Stimulated activated CD8-positive, alpha-beta memory T cell treated with anti-CD3 and anti-CD28 coated beads, Interleukin-4, amount 100 ng/mL, for 24 hours (primary cell): Measurements from ENCODE around the gene TBC1D19.
"Not testable (repeated sequence)": the region's sequence is repeated elsewhere in the genome, so short reads cannot be mapped to it uniquely, and the experiment has no call there.

Experiments
- DNase-seq: peaks from one replicate; pipeline ENCODE4 v3.0.0-alpha.2; 2020; ENCODE audit warnings: low read depth

Gene TBC1D19

DNA sequence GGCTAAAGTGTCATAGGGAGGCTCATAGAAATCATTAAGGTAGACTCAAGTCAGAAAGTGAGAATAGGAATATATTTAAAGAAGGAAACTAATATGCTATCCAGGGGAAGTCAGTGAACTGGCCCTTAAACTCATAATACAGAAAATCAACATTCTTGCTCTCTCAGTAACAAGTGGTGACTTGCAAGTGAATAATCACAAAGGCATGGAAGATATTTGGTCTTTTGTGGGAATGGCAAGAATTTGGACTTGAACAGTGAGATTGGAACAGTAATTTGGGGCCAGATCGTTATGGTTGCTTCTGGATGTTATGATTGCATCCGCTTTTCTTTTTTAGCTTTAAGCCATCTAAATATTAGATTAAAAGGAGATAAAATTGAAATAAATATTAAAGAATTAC, 103.8 kb downstream of the TBC1D19 start:
- DNase-seq: no peak

GRCh38 chr4:26690506-26690905, 106.6 kb downstream of the TBC1D19 start:
- DNase-seq: no peak

- DNase-seq: no peak
Observed at GRCh38 chr4:26692014-26692726, 108.3 kb downstream of the TBC1D19 start.

GRCh38 chr4:26694131-26694530, 110.2 kb downstream of the TBC1D19 start:
- DNase-seq: not testable (repeated sequence)

DNA sequence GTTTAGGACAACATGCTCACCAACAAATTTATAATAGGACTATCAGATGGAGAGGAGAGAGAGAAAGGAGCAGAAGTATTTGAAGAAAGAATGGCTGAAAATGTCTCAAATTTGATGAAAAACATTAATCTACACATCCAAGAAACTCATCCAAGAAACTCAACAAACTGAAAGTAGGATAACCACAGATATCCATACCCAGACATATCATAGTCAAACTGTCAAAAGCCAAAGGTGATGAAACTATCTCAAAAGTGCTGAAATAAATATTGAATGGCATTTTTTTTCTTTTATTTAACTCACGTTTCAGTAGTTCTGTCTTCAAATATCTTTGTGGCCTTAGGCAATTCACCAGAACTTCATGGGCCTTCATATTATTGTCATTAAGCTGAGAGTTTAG, 116.2 kb downstream of the TBC1D19 start:
- no peak for DNase-seq

DNA sequence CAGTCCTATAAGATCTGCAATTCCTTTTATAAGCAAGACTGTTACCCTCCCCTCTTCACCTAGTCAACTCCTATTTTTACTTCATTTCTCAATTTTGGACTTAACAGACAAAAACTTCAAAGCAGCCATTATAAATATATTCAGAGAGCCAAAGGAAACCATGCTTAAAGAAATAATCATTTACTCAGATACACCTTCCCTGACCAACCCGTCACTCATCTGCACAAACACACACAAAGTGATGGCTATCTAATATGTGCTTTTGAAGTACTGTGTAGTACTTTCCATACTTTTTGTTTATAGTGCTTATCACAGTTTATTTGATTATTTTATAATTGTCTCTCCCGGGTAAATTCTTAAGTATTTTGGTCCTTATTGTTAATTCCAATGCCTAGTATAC, 117.2 kb downstream of the TBC1D19 start:
- no peak for DNase-seq

DNA sequence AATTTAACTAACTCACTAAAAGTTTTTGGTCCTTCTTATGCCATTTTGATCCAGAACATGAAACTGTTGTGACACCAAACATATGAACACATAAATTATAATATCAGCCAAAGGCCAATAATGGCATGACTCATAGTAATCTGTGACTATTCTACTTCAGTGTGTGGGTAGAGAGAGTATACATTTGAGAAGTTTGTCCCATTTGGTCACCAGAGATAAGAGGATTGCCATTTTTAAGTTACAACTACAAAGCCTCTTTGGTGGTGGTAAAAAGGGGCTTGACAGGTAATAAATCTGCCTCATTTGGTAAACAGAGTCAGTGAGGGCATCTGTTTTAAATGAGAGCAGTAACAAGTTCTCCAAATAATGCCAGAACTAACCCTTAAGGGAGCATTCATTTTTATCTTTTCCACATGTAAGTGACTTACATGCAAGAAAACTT, 117.9 kb downstream of the TBC1D19 start:
- DNase-seq: no peak

- no peak for DNase-seq
Observed at GRCh38 chr4:26707342-26707741, 123.5 kb downstream of the TBC1D19 start.

DNA sequence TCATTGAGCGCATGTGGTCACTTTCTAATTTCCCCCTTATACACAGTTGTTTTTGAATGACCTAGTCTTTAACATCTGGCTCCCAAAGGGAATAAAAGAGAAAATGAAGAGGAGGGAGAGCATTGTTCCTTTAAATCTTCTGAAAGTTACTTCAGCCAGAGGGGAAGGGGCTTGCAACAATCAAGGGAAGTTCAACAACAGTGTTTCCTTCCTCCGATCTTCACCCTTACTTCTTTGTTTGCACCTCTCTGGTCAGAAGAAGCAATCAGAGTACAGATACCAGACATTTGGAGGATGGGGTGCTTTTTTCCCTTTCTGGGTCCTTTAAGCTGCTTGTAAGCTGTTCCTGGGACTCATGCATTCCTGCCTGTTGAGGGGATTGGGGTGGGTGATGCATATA, 125.4 kb downstream of the TBC1D19 start:
- no peak for DNase-seq

DNA sequence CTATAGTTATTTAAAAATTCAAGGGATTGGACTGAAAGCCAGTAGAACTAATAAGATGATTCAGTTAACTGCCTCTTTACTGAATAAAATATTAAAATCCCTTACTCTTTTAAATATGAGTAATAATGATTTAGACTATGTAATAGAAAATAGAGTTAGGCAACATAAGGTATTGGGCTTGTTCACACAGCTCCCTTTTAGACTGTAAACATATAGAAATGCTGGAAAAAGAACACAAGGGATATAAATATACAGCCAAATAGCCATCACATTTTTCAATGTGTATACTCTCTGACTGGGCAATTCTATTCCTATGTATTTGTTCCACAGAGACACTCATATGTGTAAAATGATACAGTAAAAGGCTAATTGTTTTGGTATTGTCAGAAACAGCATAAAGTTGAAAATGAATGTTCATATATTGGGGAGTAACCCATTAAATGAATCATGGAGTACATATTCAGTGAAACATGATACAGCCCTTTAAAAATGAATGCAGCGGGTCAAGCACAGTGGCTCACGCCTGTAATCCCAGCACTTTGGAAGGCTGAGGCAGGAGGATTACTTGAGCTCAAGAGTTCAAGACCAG, 129.8 kb downstream of the TBC1D19 start:
- no peak for DNase-seq

- no peak for DNase-seq
Observed at GRCh38 chr4:26715636-26716242, 131.9 kb downstream of the TBC1D19 start.

DNA sequence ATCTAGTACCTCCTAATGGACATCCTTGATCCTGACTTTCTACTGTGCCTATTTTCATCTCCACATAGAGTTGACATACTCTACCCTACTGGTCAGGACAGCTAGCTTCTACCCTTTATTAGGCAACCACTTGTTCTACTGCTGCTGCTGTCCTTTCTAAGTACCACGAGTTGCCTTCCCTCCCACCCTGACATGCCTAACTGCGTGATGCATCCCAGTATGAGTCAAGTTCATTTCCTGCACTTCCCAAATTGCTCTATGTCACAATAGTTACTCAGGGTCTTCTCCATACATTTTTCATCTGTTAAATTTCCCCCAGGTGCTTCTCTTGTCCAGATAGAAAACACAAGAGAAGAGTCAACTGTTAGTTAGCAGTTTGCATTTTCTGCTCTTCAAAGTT, 133.4 kb downstream of the TBC1D19 start:
- DNase-seq: no peak

DNA sequence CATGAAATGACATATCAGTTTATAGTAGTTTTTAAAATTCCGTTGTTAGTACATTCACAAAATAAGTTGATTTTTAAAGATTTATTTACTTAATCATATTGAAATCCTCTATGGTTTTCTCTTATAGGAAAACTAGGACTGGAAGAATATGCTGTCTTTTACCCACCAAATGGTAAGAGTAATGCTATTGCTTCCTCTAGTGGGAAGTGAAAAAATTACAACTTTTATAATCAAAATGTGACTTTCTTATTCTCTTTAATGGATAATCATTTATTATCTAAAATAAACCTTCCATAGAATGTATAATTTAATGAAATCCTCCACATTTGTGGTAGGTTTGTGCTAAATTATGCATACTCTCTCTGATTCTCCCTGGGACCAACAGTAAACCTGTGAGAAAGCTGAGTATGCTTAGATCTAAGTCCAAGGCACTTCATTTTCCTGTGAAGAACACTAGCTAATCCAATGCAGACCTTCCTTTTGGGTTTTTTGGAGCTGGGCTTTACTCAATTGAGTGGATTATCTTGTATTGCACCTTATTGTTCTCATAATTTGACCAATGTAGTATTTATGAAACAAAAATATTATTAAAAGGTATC, 136.2 kb downstream of the TBC1D19 start:
- no peak for DNase-seq

DNA sequence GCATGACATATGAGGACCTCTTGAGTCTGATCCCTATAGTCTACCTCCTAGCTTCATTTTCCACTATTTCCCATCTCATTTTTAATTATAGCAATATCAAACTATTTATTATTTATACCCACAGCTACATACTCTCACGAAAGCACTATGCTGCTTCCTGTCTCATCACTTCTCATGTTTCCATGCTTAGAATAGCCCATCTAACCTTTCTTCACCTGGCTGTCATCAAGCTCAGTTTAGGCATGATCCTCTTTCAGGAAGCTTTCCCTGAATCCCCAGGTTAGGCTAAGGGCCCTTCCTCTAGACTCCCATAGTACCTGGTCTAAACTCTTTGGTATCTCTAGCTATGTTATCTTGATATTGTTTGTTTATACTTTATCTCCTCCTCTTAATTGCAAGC, 137.8 kb downstream of the TBC1D19 start:
- no peak for DNase-seq

- no peak for DNase-seq
Observed at GRCh38 chr4:26723216-26723615, 139.3 kb downstream of the TBC1D19 start.

DNA sequence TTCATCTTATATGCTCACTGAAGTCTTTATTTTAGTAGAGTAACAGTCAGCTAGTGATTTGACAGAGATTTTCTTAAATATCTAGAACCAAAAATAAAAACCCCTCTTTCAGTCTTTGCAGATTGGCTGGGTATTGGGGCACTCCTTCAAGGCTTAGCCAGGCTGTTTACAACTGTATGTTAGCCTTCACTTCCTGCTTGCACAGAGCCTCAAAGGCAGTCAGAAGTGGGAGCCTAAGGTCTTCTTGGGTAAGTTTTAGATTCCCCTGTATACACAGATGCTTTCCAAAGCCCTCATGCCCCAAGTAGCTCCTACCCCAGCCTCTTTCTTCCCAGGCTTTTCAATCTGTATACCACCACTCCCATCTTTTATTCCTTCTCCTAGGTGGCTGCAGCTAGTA, 140.7 kb downstream of the TBC1D19 start:
- no peak for DNase-seq

DNA sequence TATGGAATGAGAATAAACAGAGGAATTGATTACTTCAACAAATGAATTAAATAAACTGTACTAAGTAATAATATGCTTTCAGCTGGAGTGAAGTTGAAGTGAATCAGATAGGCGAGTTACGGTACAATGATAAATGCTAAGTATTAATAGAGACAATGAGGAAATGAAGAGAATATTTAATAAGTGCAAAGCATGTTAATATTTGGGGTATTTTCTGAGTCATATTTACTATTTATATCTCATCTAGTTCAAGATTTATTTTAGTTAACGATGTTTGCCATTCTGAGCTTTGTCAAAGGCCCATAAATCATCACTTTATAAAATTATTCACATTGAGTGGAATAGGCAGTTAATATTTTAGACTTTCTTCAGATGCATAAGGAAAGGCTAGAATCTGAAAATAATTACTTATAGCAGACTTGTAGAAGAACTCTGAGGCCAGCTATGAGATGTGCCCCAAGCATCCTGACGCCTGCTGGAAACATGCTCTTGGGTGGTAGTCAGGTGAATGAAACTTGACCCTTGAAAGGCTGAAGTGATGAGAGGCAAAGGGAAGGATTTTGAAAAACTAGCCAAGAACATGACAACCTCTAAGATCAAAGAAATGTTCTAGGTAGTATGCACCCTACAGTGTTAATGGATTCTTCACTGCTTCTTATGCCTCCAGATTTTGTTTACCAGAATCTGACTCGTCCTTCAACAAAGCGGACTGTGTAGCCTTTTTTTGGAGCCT, 142.9 kb downstream of the TBC1D19 start:
- no peak for DNase-seq

- DNase-seq: no peak
Observed at GRCh38 chr4:26727844-26728243, 144.0 kb downstream of the TBC1D19 start.

GRCh38 chr4:26729027-26729426, 145.1 kb downstream of the TBC1D19 start:
- no peak for DNase-seq

DNA sequence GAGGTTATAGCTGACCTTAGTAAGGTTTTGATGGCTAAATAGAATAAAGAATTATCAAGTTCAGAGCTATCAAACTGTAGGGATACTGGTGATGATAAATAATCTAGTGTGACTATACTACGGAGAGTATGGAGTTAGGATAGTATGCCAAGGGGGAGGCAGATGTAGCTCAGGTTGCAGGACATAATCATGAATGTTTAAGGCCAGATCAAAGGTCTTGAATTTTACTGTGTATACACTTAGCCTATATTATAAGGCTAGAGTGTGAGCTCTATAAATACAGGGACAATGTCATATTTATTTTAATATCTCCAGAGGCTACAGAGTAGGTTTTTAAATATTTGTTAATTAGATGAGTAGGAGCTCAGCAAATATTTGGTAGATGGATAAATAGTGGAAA, 145.7 kb downstream of the TBC1D19 start:
- DNase-seq: no peak

- no peak for DNase-seq
Observed at GRCh38 chr4:26731351-26732035, 147.6 kb downstream of the TBC1D19 start.

DNA sequence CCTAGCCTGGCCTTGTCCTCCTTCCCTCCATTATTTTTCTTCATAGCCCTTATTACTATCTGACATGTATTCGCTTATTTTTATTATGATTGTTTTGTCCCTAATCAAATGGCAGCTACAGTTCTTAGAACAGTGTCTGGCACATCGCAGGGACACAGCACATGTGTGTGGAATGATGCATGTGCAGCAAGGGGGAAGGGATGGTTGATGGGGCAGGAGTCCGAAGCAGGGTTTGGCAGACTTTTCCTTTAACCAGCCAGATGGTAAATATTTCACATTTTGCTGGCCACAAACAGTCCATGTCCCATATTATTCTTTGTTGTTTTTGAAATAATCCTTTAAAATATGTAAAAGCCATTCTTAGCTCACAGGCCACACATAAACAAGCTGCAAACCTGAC, 148.5 kb downstream of the TBC1D19 start:
- no peak for DNase-seq
